Fibroblast of skin of right quadriceps (primary cell): ENCODE measurements around the gene UTP25.
"Not testable (repeated sequence)": the region's sequence is repeated elsewhere in the genome, so short reads cannot be mapped to it uniquely, and the experiment has no call there.

Experiments
- DNase-seq: peaks from one replicate; pipeline ENCODE4 v3.0.0-alpha.2; 2013

The UTP25 gene

GRCh38 chr1:209875515-209875914, 47.7 kb downstream of the UTP25 start:
- DNase-seq, result peak; percentile 55

GRCh38 chr1:209876078-209876800, 48.5 kb downstream of the UTP25 start:
- DNase-seq, result no peak

- DNase-seq, result no peak
Observed at GRCh38 chr1:209877087-209877764, 49.5 kb downstream of the UTP25 start.

- no peak for DNase-seq
Observed at GRCh38 chr1:209878964-209879363, 51.2 kb downstream of the UTP25 start.

- no peak for DNase-seq
Observed at GRCh38 chr1:209879539-209879938, 51.8 kb downstream of the UTP25 start.

- no peak for DNase-seq
Observed at GRCh38 chr1:209880031-209880430, 52.3 kb downstream of the UTP25 start.

GRCh38 chr1:209881619-209882018, 53.8 kb downstream of the UTP25 start:
- DNase-seq, result no peak

- no peak for DNase-seq
Observed at GRCh38 chr1:209882286-209882685, 54.5 kb downstream of the UTP25 start.

GRCh38 chr1:209882942-209883340, 55.2 kb downstream of the UTP25 start:
- no peak for DNase-seq

- peak; percentile 66 for DNase-seq
Observed at GRCh38 chr1:209883341-209883971, 55.7 kb downstream of the UTP25 start.

- DNase-seq, result peak; percentile 42
Observed at GRCh38 chr1:209884249-209884648, 56.5 kb downstream of the UTP25 start.

GRCh38 chr1:209884665-209885117, 56.9 kb downstream of the UTP25 start:
- peak; percentile 99 for DNase-seq

- no peak for DNase-seq
Observed at GRCh38 chr1:209885403-209886218, 57.8 kb downstream of the UTP25 start.

GRCh38 chr1:209886219-209886536, 58.4 kb downstream of the UTP25 start:
- no peak for DNase-seq

GRCh38 chr1:209888291-209889076, 60.7 kb downstream of the UTP25 start:
- DNase-seq, result not testable (repeated sequence)

- DNase-seq, result no peak
Observed at GRCh38 chr1:209889077-209889418, 61.3 kb downstream of the UTP25 start.

GRCh38 chr1:209890641-209891330, 63.0 kb downstream of the UTP25 start:
- DNase-seq, result peak; percentile 48

- DNase-seq, result no peak
Observed at GRCh38 chr1:209893751-209894150, 66.0 kb downstream of the UTP25 start.

- DNase-seq, result peak; percentile 71
Observed at GRCh38 chr1:209895709-209896108, 67.9 kb downstream of the UTP25 start.

- DNase-seq, result no peak
Observed at GRCh38 chr1:209896346-209896745, 68.6 kb downstream of the UTP25 start.

GRCh38 chr1:209898271-209898670, 70.5 kb downstream of the UTP25 start:
- not testable (repeated sequence) for DNase-seq

- not testable (repeated sequence) for DNase-seq
Observed at GRCh38 chr1:209898851-209899250, 71.1 kb downstream of the UTP25 start.
